ENCODE data around the gene TLNRD1.

TLNRD1 gene

GRCh38 chr15:81029414-81030300, 28.9 kb downstream of the TLNRD1 start:
- no peak for DNase-seq

DNA sequence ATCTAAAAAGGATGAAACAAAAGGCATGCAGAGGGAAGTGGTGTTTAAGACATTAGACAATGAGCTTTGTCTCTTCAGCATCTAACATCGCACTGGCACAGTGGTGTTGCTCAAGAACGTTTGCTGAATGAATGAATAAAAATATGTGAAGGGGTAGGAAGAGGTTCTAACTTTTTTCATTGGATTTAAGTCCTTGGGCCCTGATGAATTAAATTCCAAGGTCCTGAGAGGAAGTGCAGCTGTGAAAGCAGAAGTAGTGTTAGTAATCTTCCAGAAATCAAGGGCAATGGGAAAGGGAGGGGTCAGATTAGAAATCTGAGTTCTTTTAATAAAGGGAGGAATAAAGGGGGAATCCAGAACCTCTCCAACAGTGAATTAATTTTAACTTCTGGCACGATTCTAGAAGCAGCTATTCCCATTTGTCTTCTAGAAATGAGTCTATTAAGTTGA, 29.6 kb downstream of the TLNRD1 start:
- no peak for DNase-seq

GRCh38 chr15:81031203-81031602, 30.5 kb downstream of the TLNRD1 start:
- DNase-seq, result no peak

DNA sequence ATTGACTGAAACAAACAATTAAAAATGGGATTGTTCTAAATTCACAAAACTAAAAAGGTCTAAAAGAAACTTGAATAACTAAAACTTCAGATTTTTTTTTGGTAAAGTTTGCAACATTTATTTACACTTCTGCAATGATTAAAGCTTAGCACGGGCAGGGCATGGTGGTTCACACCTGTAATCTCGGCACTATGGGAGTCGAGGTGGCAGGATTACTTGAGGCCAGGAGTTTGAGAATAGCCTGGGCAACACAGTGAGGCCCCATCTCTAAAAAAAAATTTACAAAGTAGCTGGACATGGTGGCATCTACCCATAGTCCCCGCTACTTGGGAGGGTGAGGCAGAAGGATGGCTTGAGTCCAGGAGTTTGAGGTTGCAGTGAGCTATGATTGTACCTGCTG, 31.6 kb downstream of the TLNRD1 start:
- DNase-seq, result no peak

GRCh38 chr15:81032818-81033217, 32.1 kb downstream of the TLNRD1 start:
- DNase-seq, result no peak

DNA sequence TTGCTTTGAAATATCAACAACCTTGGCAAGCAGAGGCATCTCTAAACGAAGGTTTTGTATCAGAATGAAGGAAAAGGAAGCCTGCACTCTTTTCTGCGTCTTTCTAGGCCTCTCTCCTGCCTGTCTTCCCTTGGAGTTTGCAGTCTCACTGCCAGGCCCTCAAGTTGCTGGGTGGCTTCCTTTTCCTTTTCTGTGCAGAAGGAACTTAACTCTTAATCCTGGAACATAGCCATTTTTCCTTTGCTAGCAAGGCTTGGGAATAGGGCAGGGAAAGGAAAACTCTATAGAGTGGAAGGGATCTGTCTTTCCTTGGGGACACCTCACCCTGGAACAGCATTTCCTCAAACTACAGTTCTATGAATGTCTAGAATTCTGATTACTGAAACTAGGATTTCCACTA, 32.8 kb downstream of the TLNRD1 start:
- no peak for DNase-seq

DNA sequence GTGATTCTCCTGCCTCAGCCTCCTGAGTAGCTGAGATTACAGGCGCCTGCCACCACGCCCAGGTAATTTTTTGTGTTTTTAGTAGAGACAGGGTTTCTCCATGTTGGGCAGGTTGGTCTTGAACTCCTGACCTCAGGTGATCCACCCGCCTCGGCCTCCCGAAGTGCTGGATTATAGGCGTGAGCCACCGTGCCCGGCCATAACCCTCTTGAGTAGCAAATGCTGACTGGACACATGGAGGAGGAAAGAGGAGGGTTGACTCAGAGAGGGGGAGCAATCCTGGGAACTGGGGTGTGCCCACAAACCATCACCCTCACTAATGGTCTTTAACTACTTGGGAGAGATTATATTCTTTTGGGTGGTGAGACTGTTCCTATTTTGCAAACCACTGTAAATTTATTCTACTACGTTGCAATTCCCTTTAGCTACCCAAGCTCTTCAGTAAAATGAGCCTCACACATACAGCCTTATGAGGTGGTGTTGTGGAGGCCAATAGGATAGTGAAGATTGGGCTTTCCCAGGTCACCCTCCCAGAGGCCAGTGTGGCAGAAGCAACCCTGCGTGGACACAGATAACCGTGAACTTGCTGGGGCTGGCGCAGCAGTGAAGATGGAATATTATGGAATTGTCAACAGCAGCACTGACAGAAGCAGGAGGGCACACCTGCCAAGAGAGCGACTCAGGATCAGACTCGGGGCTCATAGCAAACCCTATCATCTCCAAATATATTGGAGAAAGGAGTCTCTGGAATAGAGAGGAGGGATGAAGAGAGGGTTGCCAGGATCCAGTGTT, 37.4 kb downstream of the TLNRD1 start:
- DNase-seq, result no peak

GRCh38 chr15:81038975-81039607, 38.4 kb downstream of the TLNRD1 start:
- DNase-seq, result no peak

DNA sequence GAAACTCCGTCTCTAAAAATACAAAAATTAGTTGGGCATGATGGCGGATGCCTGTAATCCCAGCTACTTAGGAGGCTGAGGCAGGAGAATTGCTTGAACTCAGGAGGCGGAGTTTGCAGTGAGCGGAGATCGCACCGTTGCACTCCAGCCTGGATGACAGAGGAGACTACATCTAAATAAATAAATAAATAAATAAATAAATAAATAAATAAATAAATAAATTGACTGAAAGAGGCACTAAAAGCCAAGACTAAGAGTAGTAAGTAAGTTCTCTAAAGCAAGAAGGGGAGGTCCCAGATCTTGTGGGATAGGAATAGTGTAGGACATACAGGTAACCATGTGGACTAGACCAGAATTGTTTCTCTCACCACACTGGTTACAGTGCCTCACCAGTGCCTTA, 40.0 kb downstream of the TLNRD1 start:
- DNase-seq, result no peak

- DNase-seq, result no peak
These were observed 42.7 kb downstream of the TLNRD1 start for GRCh38 chr15:81043281-81043934.

- no peak for DNase-seq
These were observed 43.3 kb downstream of the TLNRD1 start for GRCh38 chr15:81043935-81044575.

DNA sequence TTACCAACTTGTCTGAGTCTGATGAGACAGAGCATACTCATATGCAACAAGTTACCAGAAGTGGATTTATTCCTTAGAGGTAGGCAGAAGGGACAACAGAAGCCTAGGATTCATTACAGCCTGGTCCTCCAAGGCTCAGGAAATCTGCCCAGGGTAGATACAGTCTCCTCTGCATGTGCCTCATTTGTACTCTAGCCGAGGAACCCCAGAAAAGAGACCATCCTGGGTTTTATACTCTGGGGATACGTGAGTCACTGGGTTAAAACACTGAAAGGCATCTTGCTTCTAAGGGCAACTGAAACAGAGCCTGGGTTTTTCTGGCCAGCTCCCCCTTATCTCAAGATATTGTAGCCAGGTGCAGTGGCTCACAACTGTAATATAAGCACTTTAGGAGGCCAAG, 45.6 kb downstream of the TLNRD1 start:
- DNase-seq, result no peak

DNA sequence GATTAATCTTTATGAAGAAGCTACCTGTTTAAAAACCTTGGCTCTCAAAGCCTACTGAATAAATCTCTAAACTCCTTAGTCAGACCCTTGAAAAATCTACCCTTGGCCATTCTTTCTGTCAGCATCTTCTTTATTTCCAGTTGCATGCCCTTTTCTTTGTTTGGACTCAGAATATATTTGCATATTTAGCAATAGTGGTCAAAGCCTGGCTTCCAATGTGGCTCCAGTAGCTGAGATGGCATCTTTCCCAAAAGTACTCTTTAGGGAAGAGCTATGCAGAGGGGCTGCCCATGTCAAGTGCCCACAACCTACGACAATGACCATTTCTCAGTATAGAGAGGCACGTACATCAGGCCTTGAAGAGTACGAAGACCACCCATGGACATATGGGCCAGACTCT, 47.2 kb downstream of the TLNRD1 start:
- no peak for DNase-seq

GRCh38 chr15:81049835-81050234, 49.1 kb downstream of the TLNRD1 start:
- no peak for DNase-seq

DNA sequence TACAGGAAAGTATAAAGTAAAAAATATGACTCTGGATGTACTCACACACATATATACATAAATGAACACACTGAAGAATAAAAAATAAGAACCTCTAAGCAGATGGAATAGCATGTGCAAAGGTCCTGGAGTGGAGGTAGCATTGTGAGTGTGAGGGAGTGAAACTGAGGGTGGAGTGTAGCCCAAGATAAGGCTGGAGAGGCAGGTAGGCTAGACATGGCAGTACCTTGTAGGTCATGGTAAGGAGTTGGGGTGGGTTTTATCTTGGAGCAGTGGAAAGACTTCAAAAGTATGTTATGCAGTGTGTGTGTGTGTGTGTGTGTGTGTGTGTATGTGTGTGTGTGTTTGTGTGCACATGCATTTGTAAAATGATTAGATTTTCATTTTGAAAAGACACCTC, 49.5 kb downstream of the TLNRD1 start:
- no peak for DNase-seq

- DNase-seq, result no peak
These were observed 50.1 kb downstream of the TLNRD1 start for GRCh38 chr15:81050805-81051204.

DNA sequence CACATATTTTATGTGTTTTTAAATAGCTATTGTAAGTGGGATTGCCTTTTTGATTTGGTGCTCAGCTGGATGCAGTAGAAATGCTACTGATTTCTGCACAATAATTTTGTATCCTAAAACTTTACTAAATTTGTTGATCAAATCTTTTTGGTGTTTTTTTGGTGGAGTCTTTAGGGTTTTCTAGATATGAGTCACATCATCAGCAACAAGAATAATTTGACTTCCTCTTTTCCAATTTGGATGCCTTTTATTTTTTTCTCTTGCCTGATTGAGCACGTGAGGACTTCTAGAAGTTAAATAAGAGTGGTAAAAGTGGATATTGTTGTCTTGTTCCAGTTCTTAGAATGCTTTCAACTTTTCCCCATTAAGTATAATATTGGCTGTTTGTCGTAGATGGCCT, 51.3 kb downstream of the TLNRD1 start:
- no peak for DNase-seq

DNA sequence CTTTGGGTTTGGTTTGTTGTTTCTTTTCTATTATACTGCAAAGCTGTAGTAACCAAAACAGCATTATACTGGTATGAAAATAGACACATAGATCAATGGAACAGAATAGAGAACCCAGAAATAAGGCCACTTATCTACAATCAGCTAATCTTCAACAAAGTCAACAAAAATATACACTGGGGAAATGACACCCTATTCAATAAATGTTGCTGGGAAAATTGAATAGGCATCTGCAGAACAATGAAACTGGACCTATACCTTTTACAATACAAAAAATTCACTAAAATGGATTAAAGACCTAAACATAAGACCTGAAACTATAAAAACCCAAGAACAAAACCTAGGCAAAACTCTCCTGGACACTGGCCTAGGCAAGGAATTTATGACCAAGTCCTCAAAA, 52.9 kb downstream of the TLNRD1 start:
- DNase-seq, result no peak

DNA sequence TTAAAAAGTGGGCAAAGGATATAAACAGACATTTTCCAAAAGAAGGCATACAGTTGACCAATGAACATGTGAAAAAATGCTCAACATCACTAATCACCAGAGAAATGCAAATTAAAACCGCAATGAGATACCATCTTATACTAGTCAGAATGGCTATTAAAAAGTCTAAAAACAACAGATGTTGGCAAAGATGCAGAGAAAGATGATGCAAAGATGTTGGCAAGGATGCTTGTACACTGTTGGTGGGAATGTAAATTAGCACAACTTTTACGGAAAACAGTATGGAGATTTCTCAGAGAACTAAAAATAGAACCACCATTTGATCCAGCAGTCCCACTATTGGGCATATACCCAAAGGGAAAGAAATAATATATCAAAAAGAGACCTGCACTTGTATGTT, 53.5 kb downstream of the TLNRD1 start:
- no peak for DNase-seq

Data from stimulated activated CD4-positive, alpha-beta T cell treated with anti-CD3 and anti-CD28 coated beads, Interleukin-2, amount 100 ng/mL, for 24 hours (primary cell).